ENCODE measurements around the gene GDE1.

GDE1 gene

DNA sequence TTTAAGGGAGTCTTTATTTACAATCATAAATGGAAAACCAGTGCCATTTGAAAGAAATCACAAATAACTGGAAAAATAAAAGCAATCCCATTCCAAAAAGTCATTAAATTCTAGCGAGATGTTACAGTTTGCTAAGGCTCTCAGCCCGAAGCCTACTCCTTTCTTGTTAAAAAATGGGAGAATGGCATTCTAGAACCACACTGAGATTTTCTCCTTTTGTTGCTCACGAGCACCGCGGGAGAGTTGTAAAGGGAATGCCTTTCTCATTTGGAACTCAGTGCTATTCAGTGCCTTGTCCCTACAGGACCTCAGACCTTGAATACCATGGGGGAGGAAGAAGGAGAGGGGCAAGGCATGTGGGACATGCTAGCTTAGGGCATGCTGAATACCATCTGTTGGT is 36.3 kb downstream of the GDE1 start:
- TF ChIP-seq GATA3 (IDR thresholded peaks at IDR 0.05; ENCODE audit: low read depth, low read length) = no peak
- no peak for TF ChIP-seq GATA2 (IDR thresholded peaks at IDR 0.05; ENCODE audit: low read depth, low read length)

- TF ChIP-seq GATA3 (IDR thresholded peaks at IDR 0.05; ENCODE audit: low read depth, low read length) = no peak
- no peak for TF ChIP-seq GATA2 (IDR thresholded peaks at IDR 0.05; ENCODE audit: low read depth, low read length)
Observed at GRCh38 chr16:19484096-19484495, 37.8 kb downstream of the GDE1 start.

GRCh38 chr16:19482291-19482690 is 39.6 kb downstream of the GDE1 start:
- TF ChIP-seq GATA3 (IDR thresholded peaks at IDR 0.05; ENCODE audit: low read depth, low read length) (no peak), GATA2 (IDR thresholded peaks at IDR 0.05; ENCODE audit: low read depth, low read length) (no peak)

- no peak for TF ChIP-seq GATA3 (IDR thresholded peaks at IDR 0.05; ENCODE audit: low read depth, low read length)
- no peak for TF ChIP-seq GATA2 (IDR thresholded peaks at IDR 0.05; ENCODE audit: low read depth, low read length)
Observed at GRCh38 chr16:19481769-19482168, 40.1 kb downstream of the GDE1 start.

DNA sequence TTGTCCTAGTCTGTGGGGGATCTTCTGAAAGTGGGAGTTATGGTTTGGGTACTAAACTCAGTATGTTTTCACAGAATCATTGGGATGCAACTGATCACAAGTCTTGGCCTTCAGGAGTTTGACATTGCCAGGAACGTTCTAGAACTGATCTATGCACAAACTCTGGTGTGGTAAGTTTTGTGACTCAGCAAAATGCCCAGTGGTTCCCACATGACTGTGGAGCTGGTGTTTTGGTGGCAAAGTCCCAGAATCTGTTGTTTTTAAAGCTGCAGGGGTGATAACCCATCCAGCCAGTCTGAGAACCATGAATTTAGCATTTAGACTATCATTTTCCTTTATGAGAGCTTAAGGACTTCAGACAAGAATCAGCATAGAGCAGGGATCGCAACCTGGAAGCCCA is 40.6 kb downstream of the GDE1 start:
- TF ChIP-seq GATA3 (IDR thresholded peaks at IDR 0.05; ENCODE audit: low read depth, low read length) = no peak
- no peak for TF ChIP-seq GATA2 (IDR thresholded peaks at IDR 0.05; ENCODE audit: low read depth, low read length)

DNA sequence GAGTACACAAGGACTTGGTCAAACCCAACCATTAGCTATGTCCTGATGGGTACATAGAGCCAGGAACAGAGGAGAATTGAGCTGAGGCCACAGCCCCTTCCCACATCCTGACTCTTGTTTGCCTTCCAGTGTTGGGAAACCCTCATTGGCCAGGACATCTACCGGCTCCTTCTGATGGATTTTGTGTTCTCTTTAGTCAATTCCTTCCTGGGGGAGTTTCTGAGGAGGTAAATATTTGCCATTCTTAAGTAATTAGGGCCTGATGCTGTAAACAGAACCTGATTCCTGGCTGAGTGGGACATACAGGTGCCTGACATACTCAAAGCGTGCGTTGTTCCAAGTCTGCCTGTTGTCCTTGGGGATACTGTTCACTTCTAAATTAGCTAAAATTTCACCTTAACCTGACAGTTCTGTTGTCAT is 42.6 kb downstream of the GDE1 start:
- no peak for TF ChIP-seq GATA3 (IDR thresholded peaks at IDR 0.05; ENCODE audit: low read depth, low read length)
- no peak for TF ChIP-seq GATA2 (IDR thresholded peaks at IDR 0.05; ENCODE audit: low read depth, low read length)

- no peak for TF ChIP-seq GATA2 (IDR thresholded peaks at IDR 0.05; ENCODE audit: low read depth, low read length)
- TF ChIP-seq GATA3 (IDR thresholded peaks at IDR 0.05; ENCODE audit: low read depth, low read length) = no peak
Observed at GRCh38 chr16:19478505-19478904, 43.4 kb downstream of the GDE1 start.

- TF ChIP-seq GATA3 (IDR thresholded peaks at IDR 0.05; ENCODE audit: low read depth, low read length) = no peak
- TF ChIP-seq GATA2 (IDR thresholded peaks at IDR 0.05; ENCODE audit: low read depth, low read length) = no peak
Observed at GRCh38 chr16:19474617-19475016, 47.3 kb downstream of the GDE1 start.

- TF ChIP-seq GATA2 (IDR thresholded peaks at IDR 0.05; ENCODE audit: low read depth, low read length) (no peak), GATA3 (IDR thresholded peaks at IDR 0.05; ENCODE audit: low read depth, low read length) (no peak)
Observed at GRCh38 chr16:19472482-19472881, 49.4 kb downstream of the GDE1 start.

GRCh38 chr16:19468300-19468699 is 53.6 kb downstream of the GDE1 start:
- TF ChIP-seq GATA3 (IDR thresholded peaks at IDR 0.05; ENCODE audit: low read depth, low read length) (no peak), GATA2 (IDR thresholded peaks at IDR 0.05; ENCODE audit: low read depth, low read length) (no peak)

DNA sequence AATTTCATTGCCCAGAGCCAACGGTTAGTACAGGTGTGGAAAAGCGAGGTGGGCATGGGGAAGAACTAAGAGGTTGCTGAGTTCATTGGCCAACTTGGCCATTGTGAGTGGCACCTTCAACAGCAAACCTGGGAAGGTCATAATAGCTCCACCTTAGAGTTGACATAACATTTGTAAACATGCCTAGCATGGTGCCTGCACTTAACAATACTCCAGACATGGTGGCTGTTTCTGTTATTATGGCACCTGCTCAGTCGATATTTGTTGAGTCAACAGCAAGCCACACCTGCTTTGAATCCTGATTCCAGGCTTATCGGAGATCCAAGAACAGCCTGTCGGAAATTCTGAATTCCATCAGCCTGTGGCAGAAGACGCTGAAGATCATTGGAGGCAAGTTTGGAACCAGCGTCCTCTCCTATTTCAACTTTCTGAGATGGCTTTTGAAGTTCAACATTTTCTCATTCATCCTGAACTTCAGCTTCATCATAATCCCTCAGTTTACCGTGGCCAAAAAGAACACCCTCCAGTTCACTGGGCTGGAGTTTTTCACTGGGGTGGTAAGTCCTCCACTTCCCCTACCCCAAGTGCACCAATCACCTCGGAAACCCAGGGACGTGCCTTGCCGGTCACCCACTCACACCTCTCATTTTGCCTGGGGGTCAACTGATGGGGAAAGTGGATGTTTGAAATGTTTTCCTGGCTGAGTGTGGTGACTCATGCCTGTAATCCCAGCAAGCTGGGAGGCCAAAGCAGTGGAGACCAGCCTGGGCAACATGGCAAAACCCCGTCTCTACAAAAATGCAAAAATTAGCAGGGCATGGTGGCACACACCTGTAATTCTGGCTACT is 58.2 kb downstream of the GDE1 start:
- TF ChIP-seq GATA3 (IDR thresholded peaks at IDR 0.05; ENCODE audit: low read depth, low read length) (no peak), GATA2 (IDR thresholded peaks at IDR 0.05; ENCODE audit: low read depth, low read length) (no peak)

DNA sequence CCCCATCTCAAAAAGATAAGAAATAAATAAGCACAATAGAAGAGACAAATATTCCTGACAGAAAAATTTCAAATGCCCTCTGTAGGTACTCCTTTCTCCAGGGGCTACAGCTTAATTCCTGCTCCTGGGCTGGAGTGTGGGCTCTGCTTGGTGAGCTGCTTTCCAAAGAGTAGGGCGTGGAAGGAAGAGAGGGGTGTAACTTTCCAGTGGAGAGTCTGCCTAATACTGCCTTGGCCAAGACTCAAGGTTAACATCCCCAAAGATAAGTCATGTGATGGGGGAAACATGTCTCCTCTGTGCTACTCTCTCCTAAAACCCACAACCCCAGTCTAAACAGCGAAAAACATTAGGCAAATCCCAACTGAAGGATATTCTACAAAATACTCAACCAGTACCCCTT is 61.5 kb downstream of the GDE1 start:
- no peak for TF ChIP-seq GATA3 (IDR thresholded peaks at IDR 0.05; ENCODE audit: low read depth, low read length)
- no peak for TF ChIP-seq GATA2 (IDR thresholded peaks at IDR 0.05; ENCODE audit: low read depth, low read length)

DNA sequence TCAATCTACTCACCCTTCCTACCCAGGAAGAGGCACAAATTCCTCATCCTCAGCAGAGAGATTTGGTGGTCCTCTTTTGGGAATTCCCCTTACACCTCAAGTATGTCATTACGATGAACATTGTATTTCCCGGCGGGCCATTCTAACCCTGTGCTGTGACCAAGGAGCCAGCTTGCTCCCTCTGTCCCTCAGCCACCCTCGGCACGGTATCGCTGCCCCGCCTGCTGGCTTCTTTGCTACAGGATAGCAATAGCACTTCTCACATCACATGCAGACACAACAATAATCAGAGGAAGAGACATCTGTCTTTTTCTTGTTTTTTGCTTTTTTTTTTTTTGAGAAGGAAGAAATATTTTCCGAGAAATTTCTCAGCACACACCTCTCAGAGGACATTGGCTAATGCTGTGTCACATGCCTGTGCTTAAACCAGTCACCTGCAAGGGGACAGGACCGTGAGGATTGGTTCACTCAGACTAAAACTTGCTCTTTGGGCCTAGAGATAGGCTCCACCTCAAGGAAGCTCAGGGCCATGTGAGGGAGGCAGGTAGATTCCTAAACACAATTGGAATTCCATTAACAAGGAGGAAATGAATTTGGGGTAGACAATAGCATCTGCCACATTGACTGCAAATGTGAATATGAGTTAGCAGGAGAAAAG is 63.0 kb downstream of the GDE1 start:
- TF ChIP-seq GATA3 (IDR thresholded peaks at IDR 0.05; ENCODE audit: low read depth, low read length) = no peak
- no peak for TF ChIP-seq GATA2 (IDR thresholded peaks at IDR 0.05; ENCODE audit: low read depth, low read length)
